Activated CD8-positive, alpha-beta T cell treated with anti-CD3 and anti-CD28 coated beads for 36 hours (primary cell): ENCODE results near the gene FRS2. TPM values are rescaled to one million over a fixed set of nuclear protein-coding genes. Genes with fewer than 3 reads are reported as not detected.

Source experiments
- ATAC-seq: fragments of 200-7000 bp; cut with Tn5 transposase; one replicate; pipeline ENCODE4 v1.10.0; 2021; ENCODE audit warnings: mild to moderate bottlenecking, moderate library complexity
- CTCF ChIA-PET: fragments of 350-600 bp; sonication (Branson Sonifier 250); formaldehyde crosslinking; loops from one replicate; lab custom pipeline; 2021; ENCODE audit warnings: antibody characterized with exemption; lab: Charles Lee
- POLR2A ChIA-PET: fragments of 350-600 bp; sonication (Branson Sonifier 250); formaldehyde crosslinking; loops from one replicate; lab custom pipeline; 2021; ENCODE audit warnings: antibody characterized with exemption; lab: Charles Lee
- DNase-seq: peaks from one replicate; pipeline ENCODE4 v3.0.0-alpha.2; 2020
- H3K27ac Mint-ChIP-seq: one replicate; pipeline ENCODE4 v1.8.0; 2021; ENCODE audit warnings: mild to moderate bottlenecking, mixed read lengths
- H3K27me3 Mint-ChIP-seq: one replicate; pipeline ENCODE4 v1.8.0; 2021; ENCODE audit warnings: mixed read lengths
- H3K36me3 Mint-ChIP-seq: one replicate; pipeline ENCODE4 v1.8.0; 2021; ENCODE audit warnings: low read depth, mixed read lengths
- H3K4me1 Mint-ChIP-seq: one replicate; pipeline ENCODE4 v1.8.0; 2021; ENCODE audit warnings: low read depth, mixed read lengths
- H3K4me3 Mint-ChIP-seq: one replicate; pipeline ENCODE4 v1.8.0; 2021; ENCODE audit warnings: mild to moderate bottlenecking, moderate library complexity, mixed read lengths
- H3K9me3 Mint-ChIP-seq: one replicate; pipeline ENCODE4 v1.8.0; 2021; ENCODE audit warnings: mixed read lengths
- CTCF ChIP-seq: fragments of 200-600 bp; IDR thresholded peaks from one replicate; pipeline ENCODE4 v1.8.0; 2022; ENCODE audit warnings: antibody characterized with exemption, mild to moderate bottlenecking
- intact Hi-C: fragments of 100-400 bp; cut with micrococcal nuclease; formaldehyde crosslinking; loops from one replicate; pipeline ENCODE4 v1.10.0; 2022
- total RNA-seq, 2 experiments: library from RNA; stranded (reverse); gene quantifications; one replicate each; pipeline ENCODE4 v1.2.3, GENCODE V29; 2021

Gene FRS2
- total RNA-seq, 2 experiments from 2014 or later, result 8.3 to 10.5 TPM

GRCh38 chr12:69473262-69473661 lies 3.1 kb downstream of the FRS2 start:
- no peak overlapping the region for H3K27ac Mint-ChIP-seq
- no peaks in the 10 kb centered on the region for H3K36me3 Mint-ChIP-seq
- CTCF ChIA-PET, result interaction anchor here (0.6 to 0.7 kb wide), 2 partner anchors 98 to 138 kb away, joined by 3 read pairs; no protein-coding TSS in a partner anchor
- no peaks in the 10 kb centered on the region for H3K9me3 Mint-ChIP-seq
- H3K27me3 Mint-ChIP-seq, result no peaks in the 10 kb centered on the region
- ATAC-seq (no peak), DNase-seq (no peak)
- TF ChIP-seq CTCF, result no peak
- POLR2A ChIA-PET, result interaction anchor here (0.6 kb wide), 1 partner anchor 43 kb away, joined by 5 read pairs; no protein-coding TSS in a partner anchor
- H3K4me1 Mint-ChIP-seq, result peaks cover 46% of the 10 kb centered on the region
- no peak overlapping the region for H3K4me3 Mint-ChIP-seq
- intact Hi-C loops, result no loop called here

GRCh38 chr12:69474456-69474855 lies 4.3 kb downstream of the FRS2 start:
- H3K27ac Mint-ChIP-seq, result no peak overlapping the region
- intact Hi-C loops, result no loop called here
- no peak overlapping the region for H3K4me3 Mint-ChIP-seq
- DNase-seq (no peak), ATAC-seq (no peak)
- peaks cover 51% of the 10 kb centered on the region for H3K4me1 Mint-ChIP-seq
- ChIA-PET CTCF (interaction anchor here (1.5 kb wide), 1 partner anchor 96 kb away, joined by 5 read pairs; no protein-coding TSS in a partner anchor), POLR2A (no interaction called here)
- no peaks in the 10 kb centered on the region for H3K36me3 Mint-ChIP-seq
- no peaks in the 10 kb centered on the region for H3K9me3 Mint-ChIP-seq
- no peaks in the 10 kb centered on the region for H3K27me3 Mint-ChIP-seq
- no peak for TF ChIP-seq CTCF

- H3K36me3 Mint-ChIP-seq, result no peaks in the 10 kb centered on the region
- TF ChIP-seq CTCF, result no peak
- CTCF ChIA-PET, result interaction anchor here (1.5 kb wide), 1 partner anchor 96 kb away, joined by 10 read pairs; no protein-coding TSS in a partner anchor
- H3K4me3 Mint-ChIP-seq, result no peak overlapping the region
- H3K4me1 Mint-ChIP-seq, result peaks cover 55% of the 10 kb centered on the region
- POLR2A ChIA-PET, result no interaction called here
- H3K27ac Mint-ChIP-seq, result no peak overlapping the region
- H3K9me3 Mint-ChIP-seq, result no peaks in the 10 kb centered on the region
- no peaks in the 10 kb centered on the region for H3K27me3 Mint-ChIP-seq
- DNase-seq, result no peak
- no peak for ATAC-seq
- intact Hi-C loops, result no loop called here
These were observed 5.2 kb downstream of the FRS2 start for GRCh38 chr12:69475237-69475975.

GRCh38 chr12:69476276-69477017 lies 6.3 kb downstream of the FRS2 start:
- Mint-ChIP-seq H3K27ac (no peak overlapping the region), H3K27me3 (no peaks in the 10 kb centered on the region), H3K4me3 (no peak overlapping the region), H3K4me1 (peaks cover 54% of the 10 kb centered on the region), H3K36me3 (no peaks in the 10 kb centered on the region), H3K9me3 (no peaks in the 10 kb centered on the region)
- POLR2A ChIA-PET, result no interaction called here
- DNase-seq (no peak), ATAC-seq (no peak)
- no peak for TF ChIP-seq CTCF
- CTCF ChIA-PET, result interaction anchor here (1.5 kb wide), 1 partner anchor 94 kb away, joined by 10 read pairs; no protein-coding TSS in a partner anchor
- intact Hi-C loops, result no loop called here
